HepG2 (cell line): ENCODE results near the gene APOC3. TPM values are rescaled to one million over a fixed set of nuclear protein-coding genes. Genes with fewer than 3 reads are reported as not detected.
A peak's percentile ranks its signal among the peaks of the same experiment; 100 is the strongest.

Experiments used
- ATF7 ChIP-seq, 2 experiments: fragments of 450-650 bp in 1 of 2; sonication (generic) in 1 of 2; formaldehyde crosslinking in 1 of 2; IDR thresholded peaks; 2 replicates each; pipeline versions ENCODE4 v1.4.0 to v1.6.1; 2016 to 2020; ENCODE audit warnings: antibody characterized with exemption in 1 of 2, mild to moderate bottlenecking in 1 of 2, missing genetic modification reagents in 1 of 2
- GLMP ChIP-seq: sonication (generic); formaldehyde crosslinking; IDR thresholded peaks from 2 replicates; pipeline ENCODE4 v1.9.0; 2021; ENCODE audit warnings: missing genetic modification reagents, mild to moderate bottlenecking, borderline replicate concordance
- HIC2 ChIP-seq: sonication (generic); formaldehyde crosslinking; IDR thresholded peaks from 2 replicates; pipeline ENCODE4 v1.9.0; 2022; ENCODE audit warnings: low read depth, missing genetic modification reagents
- MIXL1 ChIP-seq: IDR thresholded peaks from 2 replicates; pipeline ENCODE4 v1.6.1; 2016
- NFRKB ChIP-seq: fragments of 450-650 bp; IDR thresholded peaks from 2 replicates; pipeline ENCODE4 v1.6.1; 2017
- RNF2 ChIP-seq: fragments of 450-650 bp; conservative IDR thresholded peaks from 2 replicates; pipeline ENCODE4 v1.6.1; 2016; ENCODE audit warnings: low read depth
- SMAD9 ChIP-seq: sonication (generic); formaldehyde crosslinking; IDR thresholded peaks from 2 replicates; pipeline ENCODE4 v1.5.1; 2020; ENCODE audit warnings: mild to moderate bottlenecking, missing genetic modification reagents
- ZBTB33 ChIP-seq: sonication (generic); formaldehyde crosslinking; IDR thresholded peaks from 2 replicates; pipeline ENCODE4 v1.4.0; 2020; ENCODE audit warnings: missing genetic modification reagents
- ZFP91 ChIP-seq: sonication (generic); formaldehyde crosslinking; IDR thresholded peaks from 2 replicates; pipeline ENCODE4 v1.9.0; 2022; ENCODE audit warnings: missing genetic modification reagents, mild to moderate bottlenecking, borderline replicate concordance
- ZHX1 ChIP-seq: sonication (generic); formaldehyde crosslinking; IDR thresholded peaks from 2 replicates; pipeline ENCODE4 v1.8.1; 2022; ENCODE audit warnings: low read depth, mild to moderate bottlenecking, missing genetic modification reagents
- ZMYM4 ChIP-seq: sonication (generic); formaldehyde crosslinking; IDR thresholded peaks from 2 replicates; pipeline ENCODE4 v1.8.1; 2023; ENCODE audit warnings: mild to moderate bottlenecking, missing genetic modification reagents
- ZNF207 ChIP-seq: fragments of 450-650 bp; IDR thresholded peaks from 2 replicates; pipeline ENCODE4 v1.6.1; 2016; ENCODE audit warnings: antibody characterized with exemption, borderline replicate concordance
- ZNF24 ChIP-seq: fragments of 450-650 bp; IDR thresholded peaks from 2 replicates; pipeline ENCODE4 v1.6.1; 2017; ENCODE audit warnings: antibody characterized with exemption, mild to moderate bottlenecking
- ZNF256 ChIP-seq: sonication (generic); formaldehyde crosslinking; conservative IDR thresholded peaks from 2 replicates; pipeline ENCODE4 v1.4.0; 2020; ENCODE audit warnings: missing genetic modification reagents
- ZNF264 ChIP-seq: sonication (generic); formaldehyde crosslinking; IDR thresholded peaks from 2 replicates; pipeline ENCODE4 v1.4.0; 2020; ENCODE audit warnings: missing genetic modification reagents
- ZNF552 ChIP-seq: sonication (generic); formaldehyde crosslinking; IDR thresholded peaks from 2 replicates; pipeline ENCODE4 v1.9.0; 2022; ENCODE audit warnings: missing genetic modification reagents, mild to moderate bottlenecking, borderline replicate concordance
- ZNF557 ChIP-seq: sonication (generic); formaldehyde crosslinking; IDR thresholded peaks from 2 replicates; pipeline ENCODE4 v1.4.0; 2020; ENCODE audit warnings: missing genetic modification reagents
- ZNF558 ChIP-seq: sonication (generic); formaldehyde crosslinking; IDR thresholded peaks from 2 replicates; pipeline ENCODE4 v1.9.0; 2022; ENCODE audit warnings: mild to moderate bottlenecking, missing genetic modification reagents, borderline replicate concordance
- ZZZ3 ChIP-seq: sonication (generic); formaldehyde crosslinking; IDR thresholded peaks from 2 replicates; pipeline ENCODE4 v1.4.0; 2020; ENCODE audit warnings: missing genetic modification reagents, mild to moderate bottlenecking, borderline replicate concordance
- polyA plus RNA-seq, 8 experiments: library from polyadenylated mRNA; depleted of rRNA in 3 of 8; stranded (reverse) in 7 of 8; unstranded in 1 of 8; fragments of >200 nt; fragmentation: Illumina TruSeq in 4 of 8; extraction: Trizol in 4 of 8; gene quantifications; 2 replicates each; pipeline versions ENCODE4 v1.2.1 to v1.2.3, GENCODE V29; 2011 to 2016; ENCODE audit warnings: low read depth in 4 of 8, missing spikeins in 1 of 8, mixed read lengths in 1 of 8; ENCODE audit not compliant: insufficient read depth in 1 of 8
- total RNA-seq, 5 experiments: library from RNA; depleted of rRNA; stranded (reverse); fragments of >200 nt; fragmentation: Illumina TruSeq; extraction: Trizol; gene quantifications; 2 replicates each; pipeline ENCODE4 v1.2.3, GENCODE V29; 2016; ENCODE audit warnings: low read depth in 1 of 5

The APOC3 gene
- total and polyA plus RNA-seq, 2 of the 13 experiments (the other 11 are each of a cell fraction or from before 2014, with no cell fraction given) = 314 to 687 TPM

GRCh38 chr11:116787786-116788486 lies 41.8 kb upstream of the APOC3 start, which contains the start of gene ZPR1 (continued):
- TF ChIP-seq ZFP91 (CRISPR knock-in tag) = peak; percentile 68; the same call in 1 of the 2 replicates
- no peak for TF ChIP-seq MIXL1 (CRISPR knock-in tag)
- no peak for TF ChIP-seq NFRKB
- no peak for TF ChIP-seq RNF2
- TF ChIP-seq ZNF558 (CRISPR knock-in tag) = no peak
- TF ChIP-seq SMAD9 = no peak
- TF ChIP-seq GLMP (CRISPR knock-in tag) = no peak
- no peak for TF ChIP-seq ZNF557 (CRISPR knock-in tag)
- TF ChIP-seq ATF7 (IDR thresholded peaks at IDR 0.05) = no peak
- no peak for TF ChIP-seq ATF7 (CRISPR knock-in tag; IDR thresholded peaks at IDR 0.05)
- no peak for TF ChIP-seq ZZZ3 (CRISPR knock-in tag)
- no peak for TF ChIP-seq ZNF207
- no peak for TF ChIP-seq ZHX1 (CRISPR knock-in tag)
- no peak for TF ChIP-seq ZNF552
- TF ChIP-seq ZNF24 = no peak
- no peak for TF ChIP-seq ZNF264 (CRISPR knock-in tag)
- TF ChIP-seq ZMYM4 (CRISPR knock-in tag) = no peak
- no peak for TF ChIP-seq ZNF256 (CRISPR knock-in tag)
- TF ChIP-seq ZBTB33 (CRISPR knock-in tag) = no peak
- no peak for TF ChIP-seq HIC2
